ENCODE data around the gene PPA2. TPM values are rescaled to one million over a fixed set of nuclear protein-coding genes. Genes with fewer than 3 reads are reported as not detected.

PPA2 gene
- total RNA-seq, 3 donors from 2014 or later (not counting 1 experiment from before 2014, with no cell fraction given), result 41.6 to 50.6 (median 48.0) TPM

DNA sequence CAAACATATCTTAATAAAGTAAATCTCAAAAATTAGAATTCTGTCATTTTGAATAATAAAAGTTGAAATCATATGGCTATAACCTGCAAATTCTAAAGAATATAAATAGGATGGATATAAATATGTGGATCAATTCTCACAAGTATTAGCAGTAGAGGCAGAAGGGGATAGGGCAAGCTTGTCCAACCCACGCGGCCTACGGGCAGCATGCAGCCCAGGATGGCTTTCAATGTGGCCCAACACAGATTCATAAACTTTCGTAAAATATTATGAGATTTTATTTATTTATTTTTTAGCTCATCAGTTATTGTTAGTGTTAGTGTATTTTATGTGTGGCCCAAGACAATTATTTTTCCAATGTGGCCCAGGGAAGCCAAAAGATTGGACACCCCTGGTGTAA is 41.4 kb downstream of the PPA2 start:
- TF ChIP-seq, protein P1, sequence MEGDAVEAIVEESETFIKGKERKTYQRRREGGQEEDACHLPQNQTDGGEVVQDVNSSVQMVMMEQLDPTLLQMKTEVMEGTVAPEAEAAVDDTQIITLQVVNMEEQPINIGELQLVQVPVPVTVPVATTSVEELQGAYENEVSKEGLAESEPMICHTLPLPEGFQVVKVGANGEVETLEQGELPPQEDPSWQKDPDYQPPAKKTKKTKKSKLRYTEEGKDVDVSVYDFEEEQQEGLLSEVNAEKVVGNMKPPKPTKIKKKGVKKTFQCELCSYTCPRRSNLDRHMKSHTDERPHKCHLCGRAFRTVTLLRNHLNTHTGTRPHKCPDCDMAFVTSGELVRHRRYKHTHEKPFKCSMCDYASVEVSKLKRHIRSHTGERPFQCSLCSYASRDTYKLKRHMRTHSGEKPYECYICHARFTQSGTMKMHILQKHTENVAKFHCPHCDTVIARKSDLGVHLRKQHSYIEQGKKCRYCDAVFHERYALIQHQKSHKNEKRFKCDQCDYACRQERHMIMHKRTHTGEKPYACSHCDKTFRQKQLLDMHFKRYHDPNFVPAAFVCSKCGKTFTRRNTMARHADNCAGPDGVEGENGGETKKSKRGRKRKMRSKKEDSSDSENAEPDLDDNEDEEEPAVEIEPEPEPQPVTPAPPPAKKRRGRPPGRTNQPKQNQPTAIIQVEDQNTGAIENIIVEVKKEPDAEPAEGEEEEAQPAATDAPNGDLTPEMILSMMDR (IDR thresholded peaks at IDR 0.05), result no peak
- no peaks in the 10 kb centered on the region for H3K27me3 Mint-ChIP-seq (ENCODE audit: low read depth in 2 of 2)

DNA sequence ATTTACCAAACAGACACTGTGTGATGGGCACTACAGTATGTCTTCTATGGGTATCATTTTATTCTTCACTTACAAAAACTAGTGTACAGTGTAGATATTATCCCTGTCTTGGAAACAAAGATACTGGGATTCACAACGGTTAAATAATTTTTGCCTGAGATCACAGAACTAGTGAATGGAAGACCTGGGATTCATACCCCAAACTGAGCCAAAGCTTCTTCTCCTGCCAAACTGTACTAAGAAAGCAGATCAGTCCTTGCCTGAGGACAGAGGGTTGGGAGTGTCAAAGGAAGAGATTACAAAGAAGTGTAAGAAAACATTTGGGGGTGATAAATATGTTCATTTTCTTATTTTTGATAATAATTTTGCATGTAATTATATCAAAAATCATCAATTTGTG is 43.1 kb downstream of the PPA2 start:
- H3K27ac Mint-ChIP-seq, result no peak overlapping the region
- H3K9me3 ChIP-seq (ENCODE audit: control insufficient read depth, insufficient read depth, low read length), result no peaks in the 10 kb centered on the region
- 100% methylated on average over 1 of the region's 1 CpG for WGBS (ENCODE audit: insufficient coverage)

More for the DNA sequence above, 41.4 kb downstream of the PPA2 start:
- peaks cover 7 to 16% of the 10 kb centered on the region in 2 donors for H3K4me1 Mint-ChIP-seq
- Histone ChIP-seq H3K9me3 (ENCODE audit: control insufficient read depth, insufficient read depth, low read length) (no peaks in the 10 kb centered on the region), H3K27ac (ENCODE audit: low read length) (no peak overlapping the region), H3K27me3 (ENCODE audit: control insufficient read depth, insufficient read depth, low read length) (no peaks in the 10 kb centered on the region), H3K4me1 (ENCODE audit: control insufficient read depth, insufficient read depth, low read length) (no peaks in the 10 kb centered on the region), H3K36me3 (ENCODE audit: control insufficient read depth, insufficient read depth, low read length) (peaks cover 35% of the 10 kb centered on the region), H3K4me3 (ENCODE audit: low read length) (no peak overlapping the region)
- H3K4me3 Mint-ChIP-seq, result no peak overlapping the region
- H3K27ac Mint-ChIP-seq, result no peak overlapping the region
- ATAC-seq (no peak), DNase-seq (no peak)
- intact Hi-C loops (cut with micrococcal nuclease), result no loop called here
- peaks cover 5 to 6% of the 10 kb centered on the region in 2 donors for H3K9me3 Mint-ChIP-seq
- H3K36me3 Mint-ChIP-seq, result peaks cover 28% of the 10 kb centered on the region
- 100% methylated on average over 3 of the region's 4 CpGs for WGBS (ENCODE audit: insufficient coverage)

GRCh38 chr4:105426187-105426897 is 47.5 kb downstream of the PPA2 start:
- Mint-ChIP-seq H3K36me3 (peaks cover 35% of the 10 kb centered on the region), H3K9me3 (peaks cover 2 to 8% of the 10 kb centered on the region in 2 donors), H3K4me3 (no peak overlapping the region), H3K27ac (peak overlapping the region in 1 of 2 donors; percentile 24), H3K4me1 (peaks cover 29 to 42% of the 10 kb centered on the region in 2 donors), H3K27me3 (ENCODE audit: low read depth in 2 of 2) (no peaks in the 10 kb centered on the region)
- peak in 1 of 2 donors; percentile 24 for DNase-seq
- H3K36me3 ChIP-seq (ENCODE audit: control insufficient read depth, insufficient read depth, low read length), result peaks cover 17% of the 10 kb centered on the region
- intact Hi-C loops (cut with micrococcal nuclease), result no loop called here
- peaks cover 9% of the 10 kb centered on the region for H3K4me1 ChIP-seq (ENCODE audit: control insufficient read depth, insufficient read depth, low read length)
- TF ChIP-seq, protein P1 (IDR thresholded peaks at IDR 0.05), result no peak
- no peaks in the 10 kb centered on the region for H3K9me3 ChIP-seq (ENCODE audit: control insufficient read depth, insufficient read depth, low read length)
- peak overlapping the region; percentile 33 for H3K27ac ChIP-seq (ENCODE audit: low read length)
- ATAC-seq, result peak; percentile 86 to 94 (median 89)
- H3K4me3 ChIP-seq (ENCODE audit: low read length), result no peak overlapping the region
- no peaks in the 10 kb centered on the region for H3K27me3 ChIP-seq (ENCODE audit: control insufficient read depth, insufficient read depth, low read length)
- WGBS (ENCODE audit: insufficient coverage), result 85% methylated on average over 12 of the region's 12 CpGs

More for the DNA sequence above, 43.1 kb downstream of the PPA2 start:
- Mint-ChIP-seq H3K9me3 (peaks cover 5 to 6% of the 10 kb centered on the region in 2 donors), H3K4me3 (no peak overlapping the region), H3K36me3 (peaks cover 18% of the 10 kb centered on the region), H3K4me1 (peaks cover 16 to 32% of the 10 kb centered on the region in 2 donors), H3K27me3 (ENCODE audit: low read depth in 2 of 2) (no peaks in the 10 kb centered on the region)
- Histone ChIP-seq H3K27me3 (ENCODE audit: control insufficient read depth, insufficient read depth, low read length) (no peaks in the 10 kb centered on the region), H3K36me3 (ENCODE audit: control insufficient read depth, insufficient read depth, low read length) (peaks cover 26% of the 10 kb centered on the region), H3K27ac (ENCODE audit: low read length) (no peak overlapping the region), H3K4me1 (ENCODE audit: control insufficient read depth, insufficient read depth, low read length) (peaks cover 9% of the 10 kb centered on the region), H3K4me3 (ENCODE audit: low read length) (no peak overlapping the region)
- TF ChIP-seq, protein P1 (IDR thresholded peaks at IDR 0.05), result no peak
- intact Hi-C loops (cut with micrococcal nuclease), result no loop called here
- DNase-seq (no peak), ATAC-seq (no peak)

Data from natural killer cell (primary cell).